RWPE1 (cell line): ENCODE data around the gene CDHR1.

Source experiments
- CTCF ChIA-PET: fragments of 350-600 bp; sonication (Branson Sonifier 250); formaldehyde crosslinking; extraction: SDS; loops from one replicate; lab custom pipeline; 2021; lab: Yijun Ruan, JAX
- POLR2A ChIA-PET: fragments of 400-600 bp; formaldehyde crosslinking; extraction: SDS; loops from one replicate; lab custom pipeline; 2020; ENCODE audit warnings: antibody characterized with exemption; ENCODE audit not compliant: low non-redundant PET; lab: Yijun Ruan, JAX
- DNase-seq: peaks from one replicate; pipeline ENCODE4 v3.0.0; 2012; ENCODE audit warnings: low spot score
- H3K27ac ChIP-seq: fragments of 450-650 bp; 2 replicates; pipeline ENCODE4 v1.5.1; 2017
- CTCF ChIP-seq: fragments of 450-650 bp; conservative IDR thresholded peaks from 2 replicates; pipeline ENCODE4 v1.5.1; 2017; ENCODE audit warnings: low read depth, mild to moderate bottlenecking

The CDHR1 gene

GRCh38 chr10:84261236-84261915 is 67.0 kb downstream of the CDHR1 start:
- POLR2A ChIA-PET: no interaction called here
- CTCF ChIA-PET: no interaction called here
- TF ChIP-seq CTCF: no peak
- no peak for DNase-seq
- H3K27ac ChIP-seq: no peak overlapping the region

GRCh38 chr10:84262190-84262956 is 68.0 kb downstream of the CDHR1 start:
- no peak for DNase-seq
- POLR2A ChIA-PET: no interaction called here

GRCh38 chr10:84263716-84264115 is 69.4 kb downstream of the CDHR1 start:
- POLR2A ChIA-PET: no interaction called here
- no peak for TF ChIP-seq CTCF
- DNase-seq: no peak
- no peak overlapping the region for H3K27ac ChIP-seq
- CTCF ChIA-PET: interaction anchor here (0.6 to 2.4 kb wide), 9 partner anchors 13 to 630 kb away, joined by 3 to 18 read pairs (median 3); no protein-coding TSS in a partner anchor

More at GRCh38 chr10:84262190-84262956, 68.0 kb downstream of the CDHR1 start:
- TF ChIP-seq CTCF: no peak
- CTCF ChIA-PET: interaction anchor here (0.5 to 2.4 kb wide), 3 partner anchors 12 to 275 kb away, joined by 3 to 18 read pairs (median 5); no protein-coding TSS in a partner anchor
- H3K27ac ChIP-seq: no peak overlapping the region

- no peak overlapping the region for H3K27ac ChIP-seq
- POLR2A ChIA-PET: no interaction called here
- peak; percentile 92 for TF ChIP-seq CTCF
- peak; percentile 78 for DNase-seq
- CTCF ChIA-PET: interaction anchor here (0.5 to 2.4 kb wide), 23 partner anchors 10 to 629 kb away, joined by 3 to 18 read pairs (median 4); no protein-coding TSS in a partner anchor
Observed at GRCh38 chr10:84264611-84265141, 70.3 kb downstream of the CDHR1 start.

GRCh38 chr10:84265418-84265817 is 71.1 kb downstream of the CDHR1 start:
- DNase-seq: no peak
- ChIA-PET CTCF (interaction anchor here (0.7 to 1.2 kb wide), 3 partner anchors 164 to 452 kb away, joined by 3 to 4 read pairs (median 3); no protein-coding TSS in a partner anchor), POLR2A (no interaction called here)
- TF ChIP-seq CTCF: no peak
- no peak overlapping the region for H3K27ac ChIP-seq

- no peak overlapping the region for H3K27ac ChIP-seq
- ChIA-PET POLR2A (no interaction called here), CTCF (no interaction called here)
- TF ChIP-seq CTCF: no peak; the same call in 1 of the 2 replicates
- DNase-seq: no peak
Observed at GRCh38 chr10:84267503-84268126, 73.3 kb downstream of the CDHR1 start.
